ENCODE results near the gene DSE. TPM values are rescaled to one million over a fixed set of nuclear protein-coding genes. Genes with fewer than 3 reads are reported as not detected.

The DSE gene
- polyA plus RNA-seq, 2 of the 4 experiments (the other 2 are of a cell fraction) = 20.2 to 22.7 TPM

DNA sequence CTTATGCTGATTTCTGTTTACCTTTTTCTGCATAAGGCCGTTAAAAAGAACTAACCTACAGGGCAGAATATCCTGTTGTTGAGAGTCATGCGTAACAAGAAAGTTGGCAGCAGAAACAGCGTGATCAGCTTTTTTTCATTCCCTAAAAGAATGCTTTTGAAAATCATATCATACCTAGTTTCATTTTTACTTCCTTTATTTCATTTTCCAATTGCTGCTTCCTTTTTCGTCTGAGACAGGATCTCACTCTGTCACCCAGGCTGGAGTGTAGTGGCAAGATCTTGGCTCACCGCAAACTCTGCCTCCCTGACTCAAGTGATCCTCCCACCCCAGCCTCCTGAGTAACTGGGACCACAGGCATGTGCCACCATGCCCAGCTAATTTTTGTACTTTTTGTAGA is 94.5 kb downstream of the DSE start:
- Histone ChIP-seq H3K4me3 (no peak overlapping the region), H3K27ac (no peak overlapping the region), H3K4me1 (no peaks in the 10 kb centered on the region), H3K9me3 (no peaks in the 10 kb centered on the region), H3K4me2 (no peak overlapping the region)
- ATAC-seq (no peak), FAIRE-seq (no peak), DNase-seq (ENCODE audit: low read depth in 1 of 2, low spot score in 1 of 2) (no peak)
- WGBS (ENCODE audit: missing lambda C conversion rate) = 75% methylated on average over 5 of the region's 5 CpGs
- ChIA-PET CTCF (interaction anchor here (0.6 kb wide), 1 partner anchor 709 kb away, joined by 3 read pairs; no protein-coding TSS in a partner anchor), POLR2A (no interaction called here)
- TF ChIP-seq CBX8 (IDR thresholded peaks at IDR 0.05) (no peak), FOSL2 (IDR thresholded peaks at IDR 0.05) (no peak), FOSL2 (CRISPR knock-in tag; IDR thresholded peaks at IDR 0.05) (no peak), MAFK (IDR thresholded peaks at IDR 0.05; ENCODE audit: partially characterized antibody) (peak; percentile 10), HDAC2 (IDR thresholded peaks at IDR 0.05) (no peak)
- TF ChIP-seq, protein P1, sequence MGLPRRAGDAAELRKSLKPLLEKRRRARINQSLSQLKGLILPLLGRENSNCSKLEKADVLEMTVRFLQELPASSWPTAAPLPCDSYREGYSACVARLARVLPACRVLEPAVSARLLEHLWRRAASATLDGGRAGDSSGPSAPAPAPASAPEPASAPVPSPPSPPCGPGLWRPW (IDR thresholded peaks at IDR 0.05) = no peak

DNA sequence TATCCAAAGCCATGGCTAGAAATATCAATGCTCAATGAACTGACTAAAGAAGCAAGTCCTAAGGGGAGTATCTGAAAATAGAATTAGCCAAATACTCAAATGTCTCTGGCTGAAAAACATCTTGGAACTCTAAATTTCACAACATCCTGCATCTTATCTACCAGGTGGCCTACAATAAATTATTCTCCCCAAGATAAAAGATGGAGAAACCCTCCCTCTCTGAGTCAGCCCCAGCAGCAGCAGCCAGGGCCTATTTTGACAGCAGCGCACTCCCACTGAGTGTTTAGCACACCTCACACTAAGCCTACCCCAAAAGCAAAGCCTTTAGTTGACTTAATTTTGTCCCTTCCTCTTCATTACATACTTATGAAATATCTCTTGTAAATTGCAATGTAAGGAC is 96.3 kb downstream of the DSE start:
- H3K27ac ChIP-seq = no peak overlapping the region
- no peak overlapping the region for H3K4me3 ChIP-seq
- DNase-seq (ENCODE audit: low read depth in 1 of 2, low spot score in 1 of 2) (no peak), FAIRE-seq (no peak), ATAC-seq (no peak)
- no peaks in the 10 kb centered on the region for H3K9me3 ChIP-seq
- H3K4me1 ChIP-seq = no peaks in the 10 kb centered on the region
- H3K4me2 ChIP-seq = no peak overlapping the region
- ChIA-PET POLR2A (no interaction called here), CTCF (no interaction called here)
- TF ChIP-seq RARB (CRISPR knock-in tag; IDR thresholded peaks at IDR 0.05) (no peak), CHD4 (IDR thresholded peaks at IDR 0.05; ENCODE audit: borderline replicate concordance) (no peak), MYC (IDR thresholded peaks at IDR 0.05; ENCODE audit: borderline replicate concordance, low read length) (no peak), EHF (CRISPR knock-in tag; IDR thresholded peaks at IDR 0.05) (no peak), EHMT2 (IDR thresholded peaks at IDR 0.05; ENCODE audit: low read depth) (no peak), KDM1A (IDR thresholded peaks at IDR 0.05; ENCODE audit: low read depth) (no peak), ESRRA (IDR thresholded peaks at IDR 0.05; ENCODE audit: borderline replicate concordance, low read length) (no peak), CBX2 (IDR thresholded peaks at IDR 0.05; ENCODE audit: borderline replicate concordance, low read depth) (no peak), POLR2AphosphoS2 (conservative IDR thresholded peaks at IDR 0.05; ENCODE audit: low read length) (no peak), RCOR1 (IDR thresholded peaks at IDR 0.05; ENCODE audit: low read depth, low read length) (no peak)
- TF ChIP-seq, protein P2, sequence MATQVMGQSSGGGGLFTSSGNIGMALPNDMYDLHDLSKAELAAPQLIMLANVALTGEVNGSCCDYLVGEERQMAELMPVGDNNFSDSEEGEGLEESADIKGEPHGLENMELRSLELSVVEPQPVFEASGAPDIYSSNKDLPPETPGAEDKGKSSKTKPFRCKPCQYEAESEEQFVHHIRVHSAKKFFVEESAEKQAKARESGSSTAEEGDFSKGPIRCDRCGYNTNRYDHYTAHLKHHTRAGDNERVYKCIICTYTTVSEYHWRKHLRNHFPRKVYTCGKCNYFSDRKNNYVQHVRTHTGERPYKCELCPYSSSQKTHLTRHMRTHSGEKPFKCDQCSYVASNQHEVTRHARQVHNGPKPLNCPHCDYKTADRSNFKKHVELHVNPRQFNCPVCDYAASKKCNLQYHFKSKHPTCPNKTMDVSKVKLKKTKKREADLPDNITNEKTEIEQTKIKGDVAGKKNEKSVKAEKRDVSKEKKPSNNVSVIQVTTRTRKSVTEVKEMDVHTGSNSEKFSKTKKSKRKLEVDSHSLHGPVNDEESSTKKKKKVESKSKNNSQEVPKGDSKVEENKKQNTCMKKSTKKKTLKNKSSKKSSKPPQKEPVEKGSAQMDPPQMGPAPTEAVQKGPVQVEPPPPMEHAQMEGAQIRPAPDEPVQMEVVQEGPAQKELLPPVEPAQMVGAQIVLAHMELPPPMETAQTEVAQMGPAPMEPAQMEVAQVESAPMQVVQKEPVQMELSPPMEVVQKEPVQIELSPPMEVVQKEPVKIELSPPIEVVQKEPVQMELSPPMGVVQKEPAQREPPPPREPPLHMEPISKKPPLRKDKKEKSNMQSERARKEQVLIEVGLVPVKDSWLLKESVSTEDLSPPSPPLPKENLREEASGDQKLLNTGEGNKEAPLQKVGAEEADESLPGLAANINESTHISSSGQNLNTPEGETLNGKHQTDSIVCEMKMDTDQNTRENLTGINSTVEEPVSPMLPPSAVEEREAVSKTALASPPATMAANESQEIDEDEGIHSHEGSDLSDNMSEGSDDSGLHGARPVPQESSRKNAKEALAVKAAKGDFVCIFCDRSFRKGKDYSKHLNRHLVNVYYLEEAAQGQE (IDR thresholded peaks at IDR 0.05) = no peak
- TF ChIP-seq, protein P3, sequence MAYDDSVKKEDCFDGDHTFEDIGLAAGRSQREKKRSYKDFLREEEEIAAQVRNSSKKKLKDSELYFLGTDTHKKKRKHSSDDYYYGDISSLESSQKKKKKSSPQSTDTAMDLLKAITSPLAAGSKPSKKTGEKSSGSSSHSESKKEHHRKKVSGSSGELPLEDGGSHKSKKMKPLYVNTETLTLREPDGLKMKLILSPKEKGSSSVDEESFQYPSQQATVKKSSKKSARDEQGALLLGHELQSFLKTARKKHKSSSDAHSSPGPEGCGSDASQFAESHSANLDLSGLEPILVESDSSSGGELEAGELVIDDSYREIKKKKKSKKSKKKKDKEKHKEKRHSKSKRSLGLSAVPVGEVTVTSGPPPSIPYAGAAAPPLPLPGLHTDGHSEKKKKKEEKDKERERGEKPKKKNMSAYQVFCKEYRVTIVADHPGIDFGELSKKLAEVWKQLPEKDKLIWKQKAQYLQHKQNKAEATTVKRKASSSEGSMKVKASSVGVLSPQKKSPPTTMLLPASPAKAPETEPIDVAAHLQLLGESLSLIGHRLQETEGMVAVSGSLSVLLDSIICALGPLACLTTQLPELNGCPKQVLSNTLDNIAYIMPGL (CRISPR knock-in tag; IDR thresholded peaks at IDR 0.05; ENCODE audit: borderline replicate concordance) = no peak
- 100% methylated on average over 1 of the region's 1 CpG for WGBS (ENCODE audit: missing lambda C conversion rate)

DNA sequence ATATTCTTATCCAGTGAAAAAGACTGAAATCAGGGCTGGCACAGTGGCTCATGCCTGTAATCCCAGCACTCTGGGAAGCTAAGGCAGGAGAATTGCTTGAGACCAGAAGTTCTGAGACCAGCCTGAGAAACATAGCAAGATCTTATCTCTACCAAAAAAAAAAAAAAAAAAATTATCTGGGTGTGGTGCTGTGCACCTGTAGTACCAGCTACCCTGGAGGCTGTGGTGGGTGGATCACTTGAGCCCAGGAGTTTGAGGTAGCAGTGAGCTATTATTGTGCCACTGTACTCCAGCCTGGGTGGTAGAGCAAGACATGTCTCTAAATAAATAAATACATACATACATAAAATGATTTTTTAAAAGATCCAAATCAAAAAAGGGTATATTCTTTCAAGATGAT is 96.8 kb downstream of the DSE start:
- FAIRE-seq (no peak), DNase-seq (ENCODE audit: low read depth in 1 of 2, low spot score in 1 of 2) (no peak), ATAC-seq (no peak)
- no peak for TF ChIP-seq HDAC2 (IDR thresholded peaks at IDR 0.05)
- TF ChIP-seq EHMT2 (IDR thresholded peaks at IDR 0.05; ENCODE audit: low read depth) = no peak
- no peak for TF ChIP-seq NFE2L2 (conservative IDR thresholded peaks at IDR 0.05; ENCODE audit: low read length)
- TF ChIP-seq, protein P4, sequence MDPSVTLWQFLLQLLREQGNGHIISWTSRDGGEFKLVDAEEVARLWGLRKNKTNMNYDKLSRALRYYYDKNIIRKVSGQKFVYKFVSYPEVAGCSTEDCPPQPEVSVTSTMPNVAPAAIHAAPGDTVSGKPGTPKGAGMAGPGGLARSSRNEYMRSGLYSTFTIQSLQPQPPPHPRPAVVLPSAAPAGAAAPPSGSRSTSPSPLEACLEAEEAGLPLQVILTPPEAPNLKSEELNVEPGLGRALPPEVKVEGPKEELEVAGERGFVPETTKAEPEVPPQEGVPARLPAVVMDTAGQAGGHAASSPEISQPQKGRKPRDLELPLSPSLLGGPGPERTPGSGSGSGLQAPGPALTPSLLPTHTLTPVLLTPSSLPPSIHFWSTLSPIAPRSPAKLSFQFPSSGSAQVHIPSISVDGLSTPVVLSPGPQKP (IDR thresholded peaks at IDR 0.05; ENCODE audit: low read depth, low read length) = no peak
- no peak for TF ChIP-seq JUN (IDR thresholded peaks at IDR 0.05)
- no peak for TF ChIP-seq EP300 (IDR thresholded peaks at IDR 0.05)
- no peak for TF ChIP-seq HEYL (CRISPR knock-in tag; IDR thresholded peaks at IDR 0.05)
- no peak for TF ChIP-seq CHD4 (IDR thresholded peaks at IDR 0.05; ENCODE audit: borderline replicate concordance)
- TF ChIP-seq BHLHE40 (IDR thresholded peaks at IDR 0.05; ENCODE audit: low read depth, low read length) = no peak
- Histone ChIP-seq H3K27ac (no peak overlapping the region), H3K4me2 (no peak overlapping the region), H3K9me3 (no peaks in the 10 kb centered on the region), H3K4me1 (no peaks in the 10 kb centered on the region), H3K4me3 (no peak overlapping the region)
- ChIA-PET CTCF (interaction anchor here (0.6 kb wide), 1 partner anchor 107 kb away, joined by 4 read pairs; no protein-coding TSS in a partner anchor), POLR2A (no interaction called here)
